HFFc6 (cell line): ENCODE data around the gene MCU. TPM values are rescaled to one million over a fixed set of nuclear protein-coding genes. Genes with fewer than 3 reads are reported as not detected.

ENCODE experiments used
- DNase-seq: peaks from one replicate; pipeline ENCODE4 v3.0.0-alpha.2; 2018
- H3K27ac Mint-ChIP-seq: 2 replicates; pipeline ENCODE4 v1.8.0; 2020; ENCODE audit warnings: mild to moderate bottlenecking, mixed read lengths
- H3K27me3 Mint-ChIP-seq: 2 replicates; pipeline ENCODE4 v1.8.0; 2021; ENCODE audit warnings: mild to moderate bottlenecking, moderate library complexity, mixed read lengths; ENCODE audit not compliant: insufficient read depth
- H3K36me3 Mint-ChIP-seq: 2 replicates; pipeline ENCODE4 v1.8.0; 2021; ENCODE audit warnings: low read depth, mixed read lengths
- H3K4me1 Mint-ChIP-seq: 2 replicates; pipeline ENCODE4 v1.8.0; 2020; ENCODE audit warnings: low read depth, mixed read lengths
- H3K4me3 Mint-ChIP-seq: 2 replicates; pipeline ENCODE4 v1.8.0; 2020; ENCODE audit warnings: mild to moderate bottlenecking, moderate library complexity, mixed read lengths
- H3K9me3 Mint-ChIP-seq: 2 replicates; pipeline ENCODE4 v1.8.0; 2020; ENCODE audit warnings: mild to moderate bottlenecking, mixed read lengths
- total RNA-seq, 6 experiments: library from RNA; stranded (reverse); fragmentation: NEBNext Ultra II Directional; extraction: Animal tissue kit (Norgen Biotek cat#: 25700); gene quantifications; 2 replicates in 1 of 6; 3 replicates in 5 of 6; pipeline ENCODE4 v1.2.3, GENCODE V29; 2021
- TF ChIP-seq, protein P1 (sequence below): fragments of 200-600 bp; sonication (generic); IDR thresholded peaks from 2 replicates; pipeline ENCODE4 v1.5.0; 2021; ENCODE audit warnings: antibody characterized with exemption, mild to moderate bottlenecking

The MCU gene
- total RNA-seq, 6 experiments from 2014 or later = 28.3 to 36.2 (median 32.3) TPM

- no peaks in the 10 kb centered on the region for H3K36me3 Mint-ChIP-seq
- H3K4me1 Mint-ChIP-seq = peaks cover 39% of the 10 kb centered on the region
- H3K27ac Mint-ChIP-seq = no peak overlapping the region
- no peak for DNase-seq
- no peaks in the 10 kb centered on the region for H3K9me3 Mint-ChIP-seq
- H3K4me3 Mint-ChIP-seq = no peak overlapping the region
- TF ChIP-seq, protein P1, sequence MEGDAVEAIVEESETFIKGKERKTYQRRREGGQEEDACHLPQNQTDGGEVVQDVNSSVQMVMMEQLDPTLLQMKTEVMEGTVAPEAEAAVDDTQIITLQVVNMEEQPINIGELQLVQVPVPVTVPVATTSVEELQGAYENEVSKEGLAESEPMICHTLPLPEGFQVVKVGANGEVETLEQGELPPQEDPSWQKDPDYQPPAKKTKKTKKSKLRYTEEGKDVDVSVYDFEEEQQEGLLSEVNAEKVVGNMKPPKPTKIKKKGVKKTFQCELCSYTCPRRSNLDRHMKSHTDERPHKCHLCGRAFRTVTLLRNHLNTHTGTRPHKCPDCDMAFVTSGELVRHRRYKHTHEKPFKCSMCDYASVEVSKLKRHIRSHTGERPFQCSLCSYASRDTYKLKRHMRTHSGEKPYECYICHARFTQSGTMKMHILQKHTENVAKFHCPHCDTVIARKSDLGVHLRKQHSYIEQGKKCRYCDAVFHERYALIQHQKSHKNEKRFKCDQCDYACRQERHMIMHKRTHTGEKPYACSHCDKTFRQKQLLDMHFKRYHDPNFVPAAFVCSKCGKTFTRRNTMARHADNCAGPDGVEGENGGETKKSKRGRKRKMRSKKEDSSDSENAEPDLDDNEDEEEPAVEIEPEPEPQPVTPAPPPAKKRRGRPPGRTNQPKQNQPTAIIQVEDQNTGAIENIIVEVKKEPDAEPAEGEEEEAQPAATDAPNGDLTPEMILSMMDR = no peak
- no peaks in the 10 kb centered on the region for H3K27me3 Mint-ChIP-seq
Measured at GRCh38 chr10:72828294-72828693, 136.4 kb downstream of the MCU start.

DNA sequence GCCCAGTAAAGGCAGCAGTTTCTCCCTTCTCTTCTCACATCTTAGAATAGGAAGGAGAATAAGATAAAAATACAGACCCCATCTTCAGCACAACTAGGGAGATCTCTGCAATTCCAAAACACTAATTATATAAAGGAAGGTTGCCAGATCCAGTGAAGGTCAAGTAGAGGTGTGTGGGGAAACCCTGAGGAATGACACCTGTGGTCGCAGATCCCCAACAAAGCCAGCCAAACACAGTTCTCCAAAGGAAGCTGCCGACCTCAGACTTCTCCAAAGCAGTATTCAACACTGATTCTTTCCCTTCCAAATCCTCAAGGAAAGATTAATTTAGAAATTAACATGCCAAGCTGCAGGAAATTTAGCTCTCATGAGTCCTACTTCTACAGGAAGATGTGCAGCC is 138.7 kb downstream of the MCU start:
- Mint-ChIP-seq H3K27ac (no peak overlapping the region), H3K27me3 (no peaks in the 10 kb centered on the region)
- TF ChIP-seq, protein P1 = no peak

GRCh38 chr10:72831696-72832409 is 139.9 kb downstream of the MCU start:
- no peaks in the 10 kb centered on the region for H3K9me3 Mint-ChIP-seq
- peak overlapping the region; percentile 53; the same call in 1 of the 2 replicates for H3K27ac Mint-ChIP-seq
- DNase-seq = no peak
- H3K36me3 Mint-ChIP-seq = no peaks in the 10 kb centered on the region
- no peaks in the 10 kb centered on the region for H3K27me3 Mint-ChIP-seq
- TF ChIP-seq, protein P1 = no peak
- H3K4me3 Mint-ChIP-seq = peak overlapping the region; percentile 50; the same call in 1 of the 2 replicates
- H3K4me1 Mint-ChIP-seq = peaks cover 58% of the 10 kb centered on the region

More for the DNA sequence above, 138.7 kb downstream of the MCU start:
- peaks cover 53% of the 10 kb centered on the region for H3K4me1 Mint-ChIP-seq
- no peak overlapping the region for H3K4me3 Mint-ChIP-seq
- no peaks in the 10 kb centered on the region for H3K9me3 Mint-ChIP-seq
- no peaks in the 10 kb centered on the region for H3K36me3 Mint-ChIP-seq
- DNase-seq = no peak

DNA sequence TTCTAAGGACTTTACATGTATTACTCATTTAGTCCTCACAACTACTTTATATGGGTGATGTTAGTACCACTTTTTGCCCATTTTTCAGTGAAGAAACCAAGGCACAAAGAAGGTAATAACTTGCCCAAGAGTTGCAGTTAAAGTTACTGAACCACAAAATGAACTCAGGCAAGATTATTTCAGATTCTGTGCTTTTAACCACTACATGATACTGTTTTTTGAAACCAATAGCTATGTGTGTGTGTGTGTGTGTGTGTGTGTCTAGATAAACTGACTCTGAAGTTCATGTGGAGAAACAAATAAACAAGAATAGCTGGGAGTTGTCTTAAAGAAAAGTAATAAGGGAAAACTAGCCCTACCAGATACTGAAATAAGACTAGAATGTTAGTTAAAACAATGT is 140.8 kb downstream of the MCU start:
- H3K9me3 Mint-ChIP-seq = no peaks in the 10 kb centered on the region
- TF ChIP-seq, protein P1 = no peak
- DNase-seq = no peak
- H3K27ac Mint-ChIP-seq = peak overlapping the region; percentile 53
- no peaks in the 10 kb centered on the region for H3K36me3 Mint-ChIP-seq
- H3K4me1 Mint-ChIP-seq = peaks cover 57% of the 10 kb centered on the region
- H3K4me3 Mint-ChIP-seq = peak overlapping the region; percentile 50; the same call in 1 of the 2 replicates
- H3K27me3 Mint-ChIP-seq = no peaks in the 10 kb centered on the region

GRCh38 chr10:72834183-72834825 is 142.4 kb downstream of the MCU start:
- TF ChIP-seq, protein P1 = peak; percentile 84
- H3K27ac Mint-ChIP-seq = 0 out of 2 replicates have a peak overlapping the region, but pooled peaks have one; percentile 4
- no peaks in the 10 kb centered on the region for H3K9me3 Mint-ChIP-seq
- H3K4me3 Mint-ChIP-seq = no peak overlapping the region
- H3K4me1 Mint-ChIP-seq = peaks cover 52% of the 10 kb centered on the region
- no peaks in the 10 kb centered on the region for H3K36me3 Mint-ChIP-seq
- peak; percentile 59 for DNase-seq
- H3K27me3 Mint-ChIP-seq = no peaks in the 10 kb centered on the region
